ENCODE data around the gene MAML3.

The MAML3 gene

GRCh38 chr4:140150636-140150885, 3.4 kb downstream of the MAML3 start:
- DNase-seq (ENCODE audit: low read depth in 1 of 2, low spot score in 1 of 2) = no peak
- peak overlapping the region; percentile 61 for H3K4me3 ChIP-seq (replicated peaks; ENCODE audit: insufficient read depth, low read length)
- H3K27me3 ChIP-seq (ENCODE audit: insufficient read depth, poor library complexity, severe bottlenecking) = no peaks in the 10 kb centered on the region
- no peak for TF ChIP-seq SPI1 (IDR thresholded peaks at IDR 0.05; ENCODE audit: borderline replicate concordance, low read depth)
- TF ChIP-seq GABPA (IDR thresholded peaks at IDR 0.05; ENCODE audit: low read depth) = no peak
- TF ChIP-seq POLR2AphosphoS5 (IDR thresholded peaks at IDR 0.05; ENCODE audit: low read depth) = no peak
- no peak for TF ChIP-seq REST (IDR thresholded peaks at IDR 0.05; ENCODE audit: insufficient replicate concordance, low read depth)
- no peak for TF ChIP-seq CTCF (IDR thresholded peaks at IDR 0.05; ENCODE audit: insufficient read depth, low read length)
- H3K27ac ChIP-seq (replicated peaks) = peak overlapping the region; percentile 96

DNA sequence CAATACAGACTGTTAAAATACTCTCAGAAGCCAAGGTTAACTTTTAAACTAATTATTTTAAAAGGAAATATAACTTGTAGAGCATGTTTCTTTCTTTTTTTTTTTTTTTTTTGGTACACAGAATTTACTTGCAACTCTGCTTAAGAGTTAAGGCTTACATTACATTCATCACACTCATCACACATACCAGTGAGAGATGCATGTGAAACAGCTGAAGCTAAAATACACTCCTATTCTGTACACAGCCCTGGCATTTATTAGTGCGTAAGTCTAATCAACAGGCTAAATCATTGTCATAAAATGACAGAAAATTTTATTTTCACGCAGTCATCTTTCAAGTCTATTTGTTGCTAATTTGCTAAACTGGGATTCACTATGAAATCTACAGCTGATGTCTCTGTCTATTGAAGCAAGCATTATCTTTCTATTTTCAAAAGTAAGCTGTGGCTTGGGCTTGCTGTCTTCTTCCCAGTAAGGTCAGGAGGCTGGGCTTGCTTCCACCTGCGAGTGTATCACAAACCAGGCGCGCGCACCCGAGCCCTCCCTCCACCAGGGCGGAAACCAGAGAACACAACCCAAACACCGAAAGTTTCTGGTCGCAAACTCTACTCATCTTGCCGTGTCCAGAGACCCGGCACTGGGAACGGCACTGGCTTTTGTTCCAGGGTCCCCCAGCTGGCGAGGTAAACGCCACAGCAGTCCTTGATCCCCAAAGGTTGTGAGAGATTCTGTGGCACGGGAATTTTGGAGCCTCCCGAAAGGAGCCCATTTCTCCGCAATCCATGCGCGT, 3.9 kb downstream of the MAML3 start:
- Histone ChIP-seq H3K27me3 (ENCODE audit: insufficient read depth, poor library complexity, severe bottlenecking) (no peaks in the 10 kb centered on the region), H3K27ac (replicated peaks) (peak overlapping the region; percentile 96), H3K4me3 (replicated peaks; ENCODE audit: insufficient read depth, low read length) (peak overlapping the region; percentile 61)
- peak; percentile 40 to 83 for DNase-seq (ENCODE audit: low read depth in 1 of 2, low spot score in 1 of 2)
- TF ChIP-seq GABPA (IDR thresholded peaks at IDR 0.05; ENCODE audit: low read depth) = no peak
- no peak for TF ChIP-seq SPI1 (IDR thresholded peaks at IDR 0.05; ENCODE audit: borderline replicate concordance, low read depth)
- TF ChIP-seq CTCF (IDR thresholded peaks at IDR 0.05; ENCODE audit: insufficient read depth, low read length) = no peak
- TF ChIP-seq POLR2AphosphoS5 (IDR thresholded peaks at IDR 0.05; ENCODE audit: low read depth) = no peak
- no peak for TF ChIP-seq REST (IDR thresholded peaks at IDR 0.05; ENCODE audit: insufficient replicate concordance, low read depth)

DNA sequence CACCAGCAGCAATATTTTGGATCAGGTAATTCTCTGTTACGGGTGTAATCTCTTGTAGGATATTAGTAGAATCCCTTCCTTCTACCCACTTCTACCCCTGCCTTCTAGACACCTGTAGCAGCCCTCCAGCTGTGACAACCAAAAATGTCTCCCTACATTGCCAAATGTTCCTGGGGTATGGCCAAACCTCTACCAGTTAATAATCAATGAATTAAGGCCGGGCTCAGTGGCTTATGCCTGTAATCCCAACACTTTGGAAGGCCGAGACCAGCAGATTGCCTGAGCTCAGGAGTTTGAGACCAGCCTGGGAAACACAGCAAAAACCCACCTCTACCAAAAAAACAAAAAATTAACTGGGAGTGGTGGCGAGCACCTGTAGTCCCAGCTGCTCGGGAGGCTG, 9.9 kb downstream of the MAML3 start:
- Histone ChIP-seq H3K27ac (replicated peaks) (no peak overlapping the region), H3K27me3 (ENCODE audit: insufficient read depth, poor library complexity, severe bottlenecking) (no peaks in the 10 kb centered on the region), H3K4me3 (replicated peaks; ENCODE audit: insufficient read depth, low read length) (no peak overlapping the region)
- no peak for DNase-seq (ENCODE audit: low read depth in 1 of 2, low spot score in 1 of 2)
- no peak for TF ChIP-seq SPI1 (IDR thresholded peaks at IDR 0.05; ENCODE audit: borderline replicate concordance, low read depth)
- TF ChIP-seq GABPA (IDR thresholded peaks at IDR 0.05; ENCODE audit: low read depth) = no peak
- no peak for TF ChIP-seq CTCF (IDR thresholded peaks at IDR 0.05; ENCODE audit: insufficient read depth, low read length)
- TF ChIP-seq REST (IDR thresholded peaks at IDR 0.05; ENCODE audit: insufficient replicate concordance, low read depth) = no peak

All from HL-60 (cell line).